Prostate gland (tissue), 2 donors: ENCODE measurements around the gene GABPB2. TPM values are rescaled to one million over a fixed set of nuclear protein-coding genes. Genes with fewer than 3 reads are reported as not detected.

Experiments used
- DNase-seq: peaks from one replicate; pipeline ENCODE4 v3.0.0-alpha.2; 2019; ENCODE audit warnings: low spot score
- H3K27ac ChIP-seq, 2 donors: fragments of 200-600 bp; sonication (generic); 2 replicates each; pipeline ENCODE4 v1.5.1; 2017 to 2019
- H3K27me3 ChIP-seq: fragments of 200-600 bp; sonication (generic); replicated peaks from 2 replicates; pipeline ENCODE4 v1.5.1; 2019; ENCODE audit not compliant: insufficient read depth
- H3K36me3 ChIP-seq, 2 donors: fragments of 200-600 bp; sonication (generic); 1 replicate in 1 of 2; 2 replicates in 1 of 2; pipeline versions ENCODE4 v1.5.1 to v1.8.1; 2017 to 2019
- H3K4me1 ChIP-seq: fragments of 200-600 bp; sonication (generic); replicated peaks from 2 replicates; pipeline ENCODE4 v1.5.1; 2019
- H3K4me3 ChIP-seq, 2 donors: fragments of 200-600 bp; sonication (generic); 2 replicates each; pipeline ENCODE4 v1.5.1; 2017 to 2019
- H3K9me3 ChIP-seq: fragments of 200-600 bp; sonication (generic); 2 replicates; pipeline ENCODE4 v1.5.1; 2017
- POLR2A ChIP-seq: fragments of 450-650 bp; IDR thresholded peaks from one replicate; pipeline ENCODE4 v1.6.1; 2016; ENCODE audit warnings: antibody characterized with exemption, mild to moderate bottlenecking
- POLR2AphosphoS5 ChIP-seq: sonication (generic); formaldehyde crosslinking; IDR thresholded peaks from one replicate; pipeline ENCODE4 v1.6.1; 2017; ENCODE audit warnings: antibody characterized with exemption
- WGBS: methylation state at CpG from one replicate; pipeline ENCODE4 v1.1.5; 2018; 5-methylcytosine and 5-hydroxymethylcytosine counted together
- intact Hi-C: fragments of 100-400 bp; cut with DNase I; formaldehyde crosslinking; loops from one replicate; pipeline ENCODE4 v1.14.2; 2022
- total RNA-seq, 2 donors: library from RNA; depleted of rRNA; stranded (reverse); fragments of >200 nt; gene quantifications; one replicate each; pipeline ENCODE4 v1.1.0, GENCODE V29; 2016
- TF ChIP-seq, protein P1 (sequence below), 4 experiments: fragments of 200-600 bp in 2 of 4; fragments of 450-650 bp in 2 of 4; sonication (generic) in 2 of 4; IDR thresholded peaks; 1 replicate in 3 of 4; 2 replicates in 1 of 4; pipeline ENCODE4 v1.5.1; 2016 to 2019; ENCODE audit warnings: antibody characterized with exemption in 4 of 4, mild to moderate bottlenecking in 2 of 4, moderate library complexity in 2 of 4

GABPB2 gene
- total RNA-seq, 2 donors from 2014 or later, result 14.7 to 23.5 TPM

DNA sequence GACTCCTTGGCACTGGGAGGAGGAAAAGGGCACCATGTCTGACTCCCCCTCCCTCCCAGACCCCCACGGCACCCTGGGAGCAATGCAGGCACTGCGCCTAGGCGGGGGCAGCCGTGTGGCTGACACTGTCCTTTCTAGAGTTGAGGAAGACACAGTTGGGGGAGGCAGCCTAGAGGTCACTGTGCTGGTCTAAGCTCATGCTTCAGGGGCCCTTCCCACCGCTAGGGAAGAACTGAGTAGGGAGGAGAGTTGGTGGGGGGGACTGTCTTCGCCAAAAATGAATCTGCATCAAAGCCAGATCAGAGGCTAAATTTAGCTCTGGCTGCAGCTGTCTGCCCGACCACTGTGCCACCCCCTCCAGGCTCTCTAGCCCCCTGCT lies 72.5 kb downstream of the GABPB2 start:
- TF ChIP-seq POLR2AphosphoS5 (no peak), POLR2A (no peak)
- TF ChIP-seq, protein P1, sequence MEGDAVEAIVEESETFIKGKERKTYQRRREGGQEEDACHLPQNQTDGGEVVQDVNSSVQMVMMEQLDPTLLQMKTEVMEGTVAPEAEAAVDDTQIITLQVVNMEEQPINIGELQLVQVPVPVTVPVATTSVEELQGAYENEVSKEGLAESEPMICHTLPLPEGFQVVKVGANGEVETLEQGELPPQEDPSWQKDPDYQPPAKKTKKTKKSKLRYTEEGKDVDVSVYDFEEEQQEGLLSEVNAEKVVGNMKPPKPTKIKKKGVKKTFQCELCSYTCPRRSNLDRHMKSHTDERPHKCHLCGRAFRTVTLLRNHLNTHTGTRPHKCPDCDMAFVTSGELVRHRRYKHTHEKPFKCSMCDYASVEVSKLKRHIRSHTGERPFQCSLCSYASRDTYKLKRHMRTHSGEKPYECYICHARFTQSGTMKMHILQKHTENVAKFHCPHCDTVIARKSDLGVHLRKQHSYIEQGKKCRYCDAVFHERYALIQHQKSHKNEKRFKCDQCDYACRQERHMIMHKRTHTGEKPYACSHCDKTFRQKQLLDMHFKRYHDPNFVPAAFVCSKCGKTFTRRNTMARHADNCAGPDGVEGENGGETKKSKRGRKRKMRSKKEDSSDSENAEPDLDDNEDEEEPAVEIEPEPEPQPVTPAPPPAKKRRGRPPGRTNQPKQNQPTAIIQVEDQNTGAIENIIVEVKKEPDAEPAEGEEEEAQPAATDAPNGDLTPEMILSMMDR (IDR thresholded peaks at IDR 0.05), result no peak
- Histone ChIP-seq H3K27ac (no peak overlapping the region), H3K27me3 (no peaks in the 10 kb centered on the region), H3K9me3 (no peaks in the 10 kb centered on the region), H3K4me3 (no peak overlapping the region), H3K4me1 (no peaks in the 10 kb centered on the region), H3K36me3 (no peaks in the 10 kb centered on the region)
- 62% methylated on average over 7 of the region's 7 CpGs for WGBS
- no peak for DNase-seq
- intact Hi-C loops, result no loop called here

DNA sequence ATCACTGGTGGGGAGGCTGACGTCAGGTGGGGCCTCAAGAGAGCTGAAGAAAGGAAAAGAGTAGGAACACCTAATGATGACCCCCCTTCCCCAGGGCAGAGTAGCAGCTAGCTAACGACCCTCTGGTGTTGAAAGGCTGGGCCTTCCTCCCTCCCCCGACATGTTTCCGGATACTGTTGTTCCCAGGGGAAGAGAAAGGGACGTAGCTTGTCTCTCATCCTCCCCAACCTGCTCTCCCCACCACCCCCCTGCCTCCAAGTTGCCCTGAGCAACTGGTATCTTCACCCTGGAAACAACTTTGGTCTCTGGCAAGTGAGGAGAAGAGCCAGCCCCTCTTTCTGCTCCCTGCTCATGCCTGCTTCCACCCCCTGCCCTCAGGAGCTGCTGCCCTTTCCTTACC lies 73.4 kb downstream of the GABPB2 start:
- intact Hi-C loops, result no loop called here
- H3K27ac ChIP-seq, result no peak overlapping the region
- no peak for DNase-seq
- H3K9me3 ChIP-seq, result no peaks in the 10 kb centered on the region
- 63% methylated on average over 5 of the region's 5 CpGs for WGBS
- no peaks in the 10 kb centered on the region for H3K27me3 ChIP-seq
- H3K36me3 ChIP-seq, result no peaks in the 10 kb centered on the region
- H3K4me1 ChIP-seq, result no peaks in the 10 kb centered on the region
- TF ChIP-seq POLR2A (no peak), POLR2AphosphoS5 (no peak)
- TF ChIP-seq, protein P1 (IDR thresholded peaks at IDR 0.05), result no peak
- no peak overlapping the region for H3K4me3 ChIP-seq

GRCh38 chr1:151144474-151145303 lies 74.1 kb downstream of the GABPB2 start:
- TF ChIP-seq, protein P1 (IDR thresholded peaks at IDR 0.05), result no peak
- TF ChIP-seq POLR2A, result no peak
- no peak for TF ChIP-seq POLR2AphosphoS5
- no peaks in the 10 kb centered on the region for H3K27me3 ChIP-seq
- intact Hi-C loops, result loop anchor here (5.0 kb wide), 1 partner anchor 77 kb away; no protein-coding TSS in a partner anchor
- WGBS, result 60% methylated on average over 7 of the region's 7 CpGs
- no peaks in the 10 kb centered on the region for H3K9me3 ChIP-seq
- H3K4me1 ChIP-seq, result no peaks in the 10 kb centered on the region
- H3K36me3 ChIP-seq, result no peaks in the 10 kb centered on the region
- H3K27ac ChIP-seq, result peak overlapping the region in 1 of 2 donors; percentile 14
- no peak for DNase-seq
- H3K4me3 ChIP-seq, result peak overlapping the region in 1 of 2 donors; percentile 75

DNA sequence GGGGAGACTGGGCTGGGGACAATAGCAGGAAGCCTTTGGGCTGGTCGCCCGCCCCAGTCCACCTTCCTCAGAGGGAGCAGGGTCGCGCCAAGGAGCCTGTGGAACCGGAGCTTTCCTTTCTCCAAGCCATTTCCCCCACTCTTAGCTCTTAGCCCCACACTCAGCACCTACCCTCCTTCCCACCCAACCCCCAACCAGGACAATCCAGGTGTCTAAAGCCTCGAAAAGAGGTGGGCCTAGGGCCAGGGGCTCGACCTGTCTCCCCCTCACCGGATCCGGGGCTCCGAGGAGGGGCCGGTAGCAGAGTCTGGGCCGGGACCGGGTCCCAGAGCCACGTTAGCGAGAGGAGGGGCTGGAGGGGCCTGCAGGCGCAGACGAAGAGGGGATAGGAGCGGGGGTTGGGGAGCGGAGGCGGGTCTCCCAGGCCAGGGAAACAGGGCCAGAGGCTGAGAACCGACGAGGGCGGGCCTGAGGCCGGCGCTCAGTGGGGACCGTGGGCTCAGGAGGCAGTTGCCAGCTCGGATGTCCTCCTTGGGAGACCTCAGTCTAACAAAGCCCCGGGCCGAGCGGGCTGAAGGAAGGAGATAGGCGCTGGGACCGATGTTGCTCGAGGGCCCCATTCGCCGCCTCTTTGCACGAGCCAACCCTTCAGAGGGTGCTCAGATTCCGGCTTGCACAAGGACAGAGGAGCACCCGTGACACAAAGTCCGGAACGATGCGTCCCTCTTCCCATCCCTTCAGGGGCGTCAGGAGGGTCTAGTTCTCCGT lies 74.9 kb downstream of the GABPB2 start:
- Histone ChIP-seq H3K4me1 (no peaks in the 10 kb centered on the region), H3K36me3 (no peaks in the 10 kb centered on the region), H3K9me3 (no peaks in the 10 kb centered on the region), H3K4me3 (peak overlapping the region; percentile 62 to 75), H3K27me3 (no peaks in the 10 kb centered on the region), H3K27ac (peak overlapping the region; percentile 59 to 68)
- DNase-seq, result no peak
- intact Hi-C loops, result loop anchor here (5.0 kb wide), 1 partner anchor 78 kb away; no protein-coding TSS in a partner anchor
- 13% methylated on average over 43 of the region's 43 CpGs for WGBS
- no peak for TF ChIP-seq POLR2A

GRCh38 chr1:151146072-151146411 lies 75.5 kb downstream of the GABPB2 start:
- DNase-seq, result no peak
- WGBS, result 0% methylated on average over 26 of the region's 26 CpGs
- Histone ChIP-seq H3K9me3 (no peaks in the 10 kb centered on the region), H3K27ac (peak overlapping the region; percentile 59 to 68), H3K4me3 (peak overlapping the region; percentile 62 to 75), H3K4me1 (no peaks in the 10 kb centered on the region), H3K36me3 (no peaks in the 10 kb centered on the region), H3K27me3 (no peaks in the 10 kb centered on the region)
- TF ChIP-seq, protein P1 (IDR thresholded peaks at IDR 0.05), result no peak
- TF ChIP-seq POLR2AphosphoS5, result no peak
- TF ChIP-seq POLR2A, result no peak
- intact Hi-C loops, result loop anchor here (5.0 kb wide), 1 partner anchor 79 kb away; no protein-coding TSS in a partner anchor
